H1 (cell line): ENCODE measurements around the gene COL27A1. TPM values are rescaled to one million over a fixed set of nuclear protein-coding genes. Genes with fewer than 3 reads are reported as not detected.
"Not testable (repeated sequence)": the region's sequence is repeated elsewhere in the genome, so short reads cannot be mapped to it uniquely, and the experiment has no call there.

Experiments used
- CTCF ChIA-PET: fragments of 300-600 bp; sonication (Branson Sonifier 250); formaldehyde crosslinking; loops from one replicate; lab custom pipeline; 2021; ENCODE audit not compliant: partially characterized antibody; lab: Charles Lee
- POLR2A ChIA-PET: fragments of 300-600 bp; sonication (Branson Sonifier 250); formaldehyde crosslinking; loops from one replicate; lab custom pipeline; 2021; ENCODE audit warnings: inconsistent platforms; ENCODE audit not compliant: partially characterized antibody; lab: Charles Lee
- DNase-seq, 2 experiments: peaks; one replicate each; pipeline versions ENCODE4 v3.0.0 to v3.0.0-alpha.2; 2010 to 2022; ENCODE audit warnings: low spot score in 2 of 2, low read depth in 1 of 2, mixed read lengths in 1 of 2
- FAIRE-seq: peaks from 2 replicates; lab custom pipeline; 2011; peaks lifted over from hg19 to GRCh38; lab: Jason Lieb, UNC
- H2AFZ ChIP-seq: 2 replicates; pipeline ENCODE4 v1.8.1; 2012; ENCODE audit warnings: low read length, inconsistent platforms
- H2AK5ac ChIP-seq: 2 replicates; pipeline ENCODE4 v1.6.1; 2013; ENCODE audit warnings: low read depth, low read length
- H2BK120ac ChIP-seq: replicated peaks from 2 replicates; pipeline ENCODE3; 2013; ENCODE audit warnings: low read depth, low read length, inconsistent platforms
- H2BK12ac ChIP-seq: 2 replicates; pipeline ENCODE4 v1.6.1; 2013; ENCODE audit warnings: low read depth, low read length
- H2BK15ac ChIP-seq: 2 replicates; pipeline ENCODE4 v1.6.1; 2013; ENCODE audit warnings: low read length
- H2BK20ac ChIP-seq: 2 replicates; pipeline ENCODE4 v1.6.1; 2013; ENCODE audit warnings: low read length
- H2BK5ac ChIP-seq: 2 replicates; pipeline ENCODE4 v1.6.1; 2013; ENCODE audit warnings: low read depth, low read length
- H3K14ac ChIP-seq: 2 replicates; pipeline ENCODE4 v1.6.1; 2013; ENCODE audit warnings: inconsistent platforms; ENCODE audit not compliant: insufficient read length
- H3K18ac ChIP-seq: 2 replicates; pipeline ENCODE4 v1.6.1; 2013; ENCODE audit warnings: low read length; ENCODE audit errors: extremely low read depth
- H3K23ac ChIP-seq: 2 replicates; pipeline ENCODE4 v1.6.1; 2013; ENCODE audit warnings: inconsistent platforms; ENCODE audit not compliant: insufficient read length
- H3K23me2 ChIP-seq: 2 replicates; pipeline ENCODE4 v1.6.1; 2013; ENCODE audit warnings: low read depth, low read length
- H3K27ac ChIP-seq: 2 replicates; pipeline ENCODE4 v1.6.1; 2011; ENCODE audit warnings: low read depth, low read length, inconsistent platforms
- H3K27me3 ChIP-seq, 4 experiments: replicated peaks in 1 of 4; 1 replicate in 1 of 4; 2 replicates in 3 of 4; pipeline versions ENCODE4 v1.6.1 to v1.8.1; 2011 to 2013; ENCODE audit warnings: low read length in 3 of 4, mild to moderate bottlenecking in 3 of 4, inconsistent platforms in 2 of 4, mixed read lengths in 2 of 4, moderate library complexity in 1 of 4; ENCODE audit not compliant: control insufficient read depth in 3 of 4, insufficient read depth in 3 of 4; ENCODE audit errors: extremely low read depth in 1 of 4
- H3K36me3 ChIP-seq, 4 experiments: 2 replicates each; pipeline versions ENCODE4 v1.6.1 to v1.8.1; 2011 to 2013; ENCODE audit warnings: mild to moderate bottlenecking in 4 of 4, low read length in 3 of 4, moderate library complexity in 2 of 4, control low read depth in 1 of 4, inconsistent platforms in 1 of 4; ENCODE audit not compliant: insufficient read depth in 4 of 4, control insufficient read depth in 2 of 4
- H3K4ac ChIP-seq: replicated peaks from 2 replicates; pipeline ENCODE3; 2013; ENCODE audit warnings: low read length, low read depth, mixed read lengths, inconsistent platforms; ENCODE audit not compliant: insufficient read length
- H3K4me1 ChIP-seq, 4 experiments: replicated peaks in 1 of 4; 1 replicate in 1 of 4; 2 replicates in 3 of 4; pipeline versions ENCODE4 v1.6.1 to v1.8.1; 2011 to 2013; ENCODE audit warnings: low read length in 3 of 4, inconsistent platforms in 2 of 4, mixed read lengths in 1 of 4; ENCODE audit not compliant: insufficient read depth in 4 of 4, control insufficient read depth in 3 of 4
- H3K4me2 ChIP-seq, 2 experiments: 2 replicates each; pipeline versions ENCODE4 v1.6.1 to v1.8.1; 2011 to 2013; ENCODE audit warnings: low read depth in 2 of 2, low read length in 2 of 2, control low read depth in 1 of 2, inconsistent platforms in 1 of 2, mild to moderate bottlenecking in 1 of 2; ENCODE audit not compliant: insufficient read depth in 1 of 2
- H3K4me3 ChIP-seq, 4 experiments: fragments of 200-600, 300-600 bp in 1 of 4; sonication (generic), shearing (Covaris generic), sonication (Bioruptor Twin) in 1 of 4; 2 replicates each; pipeline versions ENCODE4 v1.5.1 to v1.8.1; 2011 to 2016; ENCODE audit warnings: low read length in 4 of 4, low read depth in 3 of 4, control low read depth in 2 of 4, inconsistent platforms in 2 of 4, mild to moderate bottlenecking in 2 of 4, mixed read lengths in 1 of 4, moderate library complexity in 1 of 4; ENCODE audit not compliant: insufficient read depth in 2 of 4; ENCODE audit errors: extremely low read depth in 1 of 4
- H3K56ac ChIP-seq: replicated peaks from 2 replicates; pipeline ENCODE3; 2013; ENCODE audit warnings: low read depth, mild to moderate bottlenecking, mixed read lengths, low read length, inconsistent platforms; ENCODE audit not compliant: insufficient read length
- H3K79me1 ChIP-seq: 2 replicates; pipeline ENCODE4 v1.6.1; 2013; ENCODE audit warnings: low read depth, low read length, control low read depth
- H3K79me2 ChIP-seq, 2 experiments: 2 replicates each; pipeline versions ENCODE4 v1.6.1 to v1.8.1; 2012 to 2013; ENCODE audit warnings: low read length in 2 of 2, mild to moderate bottlenecking in 2 of 2, inconsistent platforms in 1 of 2; ENCODE audit not compliant: insufficient read depth in 2 of 2, control insufficient read depth in 1 of 2
- H3K9ac ChIP-seq, 4 experiments: replicated peaks in 1 of 4; 1 replicate in 1 of 4; 2 replicates in 3 of 4; pipeline versions ENCODE4 v1.6.1 to v1.8.1; 2011 to 2013; ENCODE audit warnings: low read depth in 3 of 4, low read length in 3 of 4, control low read depth in 2 of 4, mild to moderate bottlenecking in 2 of 4, moderate library complexity in 2 of 4, inconsistent platforms in 1 of 4; ENCODE audit errors: extremely low read depth in 1 of 4
- H3K9me3 ChIP-seq, 2 experiments: 2 replicates each; pipeline versions ENCODE4 v1.6.1 to v1.8.1; 2012 to 2013; ENCODE audit warnings: mild to moderate bottlenecking in 2 of 2, moderate library complexity in 2 of 2, control low read depth in 1 of 2, inconsistent platforms in 1 of 2, low read depth in 1 of 2, low read length in 1 of 2, mixed read lengths in 1 of 2; ENCODE audit not compliant: insufficient read depth in 2 of 2
- H4K20me1 ChIP-seq, 2 experiments: replicated peaks in 1 of 2; 2 replicates each; pipeline versions ENCODE3 to v1.8.1; 2011 to 2013; ENCODE audit warnings: inconsistent platforms in 2 of 2, low read length in 2 of 2, mild to moderate bottlenecking in 1 of 2; ENCODE audit not compliant: insufficient read depth in 2 of 2, control insufficient read depth in 1 of 2
- H4K5ac ChIP-seq: 2 replicates; pipeline ENCODE4 v1.6.1; 2013; ENCODE audit warnings: low read length, low read depth, mixed read lengths, inconsistent platforms; ENCODE audit not compliant: insufficient read length
- H4K8ac ChIP-seq: 2 replicates; pipeline ENCODE4 v1.8.0; 2013; ENCODE audit warnings: mild to moderate bottlenecking, moderate library complexity, low read length, inconsistent platforms; ENCODE audit not compliant: insufficient read depth; ENCODE audit errors: extremely low read depth
- H4K91ac ChIP-seq: replicated peaks from 2 replicates; pipeline ENCODE3; 2013; ENCODE audit warnings: low read length, mixed read lengths, inconsistent platforms; ENCODE audit not compliant: insufficient read length
- CTBP2 ChIP-seq: IDR thresholded peaks from 2 replicates; pipeline ENCODE4 v1.7.0; 2011; ENCODE audit warnings: borderline replicate concordance, mild to moderate bottlenecking, moderate library complexity, mixed read lengths, low read length; ENCODE audit not compliant: insufficient read depth, insufficient read length
- RAD21 ChIP-seq, 2 experiments: IDR thresholded peaks in 1 of 2; conservative IDR thresholded peaks in 1 of 2; 2 replicates each; pipeline ENCODE4 v1.6.1; 2011; ENCODE audit warnings: low read depth in 2 of 2, low read length in 2 of 2, improper control_type of control experiment in 1 of 2, inconsistent platforms in 1 of 2, mild to moderate bottlenecking in 1 of 2, moderate library complexity in 1 of 2
- SP1 ChIP-seq: IDR thresholded peaks from 2 replicates; pipeline ENCODE4 v1.6.1; 2011; ENCODE audit warnings: low read depth, low read length
- WGBS, 2 experiments: shearing (Covaris generic) in 1 of 2; methylation state at CpG; one replicate each; pipeline versions ENCODE4 v1.1.6 to v1.1.7; 2013 to 2015; ENCODE audit warnings: low lambda C conversion rate in 2 of 2, mixed read lengths in 2 of 2, inconsistent platforms in 1 of 2, low coverage in 1 of 2, missing lambda C conversion rate in 1 of 2; ENCODE audit not compliant: insufficient replicate concordance in 2 of 2, insufficient coverage in 1 of 2, insufficient read length in 1 of 2; ENCODE audit errors: extremely low coverage in 1 of 2, missing lambda C conversion rate in 1 of 2; 5-methylcytosine and 5-hydroxymethylcytosine counted together
- polyA plus RNA-seq, 7 experiments: library from polyadenylated mRNA; depleted of rRNA in 3 of 7; stranded (reverse) in 5 of 7; unstranded in 2 of 7; fragments of >200 nt in 5 of 7; fragments of 200-250 nt in 2 of 7; gene quantifications; 1 replicate in 5 of 7; 2 replicates in 1 of 7; 4 replicates in 1 of 7; pipeline versions ENCODE4 v1.2.1 to v1.2.3, GENCODE V29; 2011 to 2013; ENCODE audit warnings: missing spikeins in 2 of 7, mixed read lengths in 2 of 7
- total RNA-seq: library from RNA; stranded (reverse); fragmentation: NEBNext Ultra II Directional; extraction: Animal tissue kit (Norgen Biotek cat#: 25700); gene quantifications from 2 replicates; pipeline ENCODE4 v1.2.1, GENCODE V29; 2021

The COL27A1 gene
- total and polyA plus RNA-seq, 2 of the 8 experiments (the other 6 are each of a cell fraction or from before 2014, with no cell fraction given), result 15.1 to 22.8 TPM

DNA sequence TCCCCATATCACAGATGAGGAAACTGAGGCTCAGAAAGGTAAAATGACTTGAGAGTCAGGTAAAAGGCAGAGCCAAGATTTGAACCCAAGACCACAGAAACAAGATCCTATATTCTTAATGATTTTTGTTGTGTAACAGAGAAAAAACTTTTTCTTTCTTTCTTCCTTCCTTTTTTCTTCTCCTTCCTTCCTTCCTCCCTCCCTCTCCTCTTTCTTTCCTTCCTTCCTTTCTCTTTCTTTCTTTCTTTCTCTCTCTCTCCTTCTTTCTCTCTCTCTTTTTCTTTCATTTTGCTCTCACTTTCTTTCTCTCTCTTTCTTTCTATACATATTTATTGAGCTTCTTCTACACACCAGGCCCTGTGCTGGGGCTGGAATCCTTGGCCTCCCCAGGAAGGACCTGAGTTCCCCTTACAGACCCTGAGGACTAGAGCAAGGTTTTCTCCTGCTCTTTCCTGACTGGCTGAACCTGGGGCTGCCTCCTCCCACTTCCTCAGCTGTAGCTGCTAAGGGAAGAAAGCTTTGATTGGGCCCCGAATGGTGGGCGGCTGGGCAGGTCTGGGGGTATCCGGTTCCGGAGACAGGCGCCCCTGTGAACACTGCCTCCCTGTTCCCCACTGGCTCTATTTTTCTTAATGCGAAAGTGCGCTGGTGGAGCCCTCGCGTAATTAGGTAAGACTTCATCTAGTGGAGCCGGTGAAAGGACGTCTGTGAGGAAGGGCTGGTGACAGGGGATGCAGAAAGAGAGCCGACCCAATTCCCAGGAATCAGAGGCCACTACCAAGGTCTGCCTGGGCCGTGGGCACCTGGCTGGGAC lies 28.9 kb upstream of the COL27A1 start (continued):
- TF ChIP-seq CTBP2 (no peak), SP1 (no peak), RAD21 (IDR thresholded peaks at IDR 0.05 in 1 of 2, conservative IDR thresholded peaks at IDR 0.05 in 1 of 2; ENCODE audit: low read depth in 2 of 2, low read length in 2 of 2) (no peak)

GRCh38 chr9:114128759-114129158 lies 26.6 kb upstream of the COL27A1 start:
- H3K56ac ChIP-seq, H2AFZ ChIP-seq, H2BK12ac ChIP-seq, H3K4me1 ChIP-seq, H3K27me3 ChIP-seq, H2BK20ac ChIP-seq, H3K18ac ChIP-seq, H2BK5ac ChIP-seq, FAIRE-seq, H4K8ac ChIP-seq, H3K9me3 ChIP-seq, H3K23me2 ChIP-seq, H2BK120ac ChIP-seq, DNase-seq, H3K14ac ChIP-seq, H3K4me3 ChIP-seq, H4K91ac ChIP-seq, H2BK15ac ChIP-seq, H3K79me2 ChIP-seq, H3K9ac ChIP-seq, H2AK5ac ChIP-seq, H3K27ac ChIP-seq, H4K20me1 ChIP-seq, H3K23ac ChIP-seq, H3K4me2 ChIP-seq, H3K4ac ChIP-seq, POLR2A ChIA-PET, H3K79me1 ChIP-seq, H3K36me3 ChIP-seq, H4K5ac ChIP-seq: not testable (repeated sequence)
- WGBS, 2 experiments, result 88% methylated on average over 3 of the region's 3 CpGs; no CpG with 5 or more reads in 1 of the 2 experiments
- CTCF ChIA-PET, result interaction anchor here (0.7 to 11.0 kb wide), 10 partner anchors 13 to 162 kb away, joined by 3 to 123 read pairs (median 4); no protein-coding TSS in a partner anchor
